Upper lobe of left lung (tissue), 4 donors: ENCODE data around the gene LRBA.

Source experiments
- CTCF ChIP-seq, 6 experiments: fragments of 450-650 bp in 4 of 6; fragments of 200-600 bp in 2 of 6; sonication (generic) in 2 of 6; IDR thresholded peaks; one replicate each; pipeline ENCODE4 v1.5.1; 2016 to 2019; ENCODE audit warnings: antibody characterized with exemption in 6 of 6
- EP300 ChIP-seq, 4 donors: sonication (generic); formaldehyde crosslinking; IDR thresholded peaks; one replicate each; pipeline ENCODE4 v1.5.1; 2017; ENCODE audit warnings: antibody characterized with exemption in 4 of 4, control low read depth in 2 of 4
- POLR2AphosphoS5 ChIP-seq, 2 donors: sonication (generic); formaldehyde crosslinking; IDR thresholded peaks; one replicate each; pipeline ENCODE4 v1.5.1; 2017; ENCODE audit warnings: antibody characterized with exemption in 2 of 2

- TF ChIP-seq CTCF (IDR thresholded peaks at IDR 0.05) (no peak), EP300 (IDR thresholded peaks at IDR 0.05) (no peak), POLR2AphosphoS5 (IDR thresholded peaks at IDR 0.05) (no peak)
These were observed 275.5 kb downstream of the LRBA start for GRCh38 chr4:150739591-150739990.
